HG03280 (cell line): ENCODE results near the gene RNF144A.

Experiments
- ATAC-seq: cut with Tn5 transposase; IDR thresholded peaks from one replicate; pipeline ENCODE4 v1.9.1; 2021; ENCODE audit warnings: mild to moderate bottlenecking, moderate library complexity; ENCODE audit not compliant: unreplicated experiment

The RNF144A gene

GRCh38 chr2:7018282-7018701 lies 101.1 kb downstream of the RNF144A start:
- ATAC-seq, result no peak

GRCh38 chr2:7018767-7019166 lies 101.6 kb downstream of the RNF144A start:
- ATAC-seq, result no peak

DNA sequence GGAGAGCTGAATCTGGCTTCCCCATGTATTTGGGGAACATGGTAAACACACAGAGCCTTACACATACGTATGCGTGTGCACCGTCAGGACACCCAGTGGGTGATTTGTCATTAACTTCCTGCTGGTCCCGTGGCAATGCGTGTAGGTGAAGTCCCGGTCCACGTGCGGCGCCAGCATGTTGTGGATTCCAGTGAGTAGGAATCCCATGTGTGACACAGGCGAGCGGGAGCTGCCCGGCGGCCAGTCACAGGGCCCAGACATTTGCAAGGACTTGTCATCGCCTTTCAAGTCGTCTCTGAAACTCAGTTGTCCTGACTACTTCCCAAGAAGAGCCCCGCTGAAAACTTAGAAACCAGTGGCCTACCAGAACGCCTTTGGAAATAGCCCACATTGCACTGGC lies 102.0 kb downstream of the RNF144A start:
- no peak for ATAC-seq

DNA sequence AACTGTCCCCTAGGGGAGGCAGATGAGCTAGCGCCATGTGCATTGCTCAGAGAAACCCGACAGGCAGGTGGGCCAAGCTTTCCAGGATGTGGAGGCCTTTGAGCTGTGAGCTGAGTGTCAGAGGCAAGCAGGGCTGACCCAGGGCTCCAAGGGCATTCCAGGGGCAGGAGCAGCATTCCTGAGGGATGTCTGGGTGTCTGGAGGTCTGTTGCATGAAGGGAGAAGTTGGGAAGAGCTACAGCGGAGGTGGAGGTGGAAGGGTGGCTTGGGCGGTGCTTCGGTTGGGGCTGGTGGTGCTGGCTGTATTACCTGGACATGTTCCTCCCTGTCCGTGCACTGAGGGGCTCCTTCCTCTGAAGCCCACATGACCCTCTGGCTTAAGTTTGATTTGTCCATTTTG lies 102.8 kb downstream of the RNF144A start:
- no peak for ATAC-seq

DNA sequence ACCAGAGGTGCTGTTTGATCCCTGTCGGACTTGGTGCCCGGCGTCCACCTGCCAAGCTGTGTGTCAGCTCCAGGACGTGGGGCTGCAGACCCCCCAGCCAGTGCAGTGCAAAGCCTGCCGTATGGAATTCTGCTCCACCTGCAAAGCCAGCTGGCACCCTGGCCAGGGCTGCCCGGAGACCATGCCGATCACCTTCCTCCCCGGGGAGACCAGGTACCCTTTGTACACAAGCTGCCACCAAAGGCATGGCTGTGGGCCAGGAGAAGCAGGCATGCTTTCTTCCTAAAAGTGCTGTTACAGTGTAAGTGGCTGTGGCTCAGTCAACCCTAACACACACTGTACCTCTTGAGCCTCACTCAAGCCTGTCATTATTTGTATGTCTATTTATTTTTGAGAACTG lies 103.3 kb downstream of the RNF144A start:
- no peak for ATAC-seq

GRCh38 chr2:7020939-7021470 lies 103.8 kb downstream of the RNF144A start:
- ATAC-seq, result no peak

- ATAC-seq, result no peak
Measured at GRCh38 chr2:7022492-7023385, 105.5 kb downstream of the RNF144A start.

DNA sequence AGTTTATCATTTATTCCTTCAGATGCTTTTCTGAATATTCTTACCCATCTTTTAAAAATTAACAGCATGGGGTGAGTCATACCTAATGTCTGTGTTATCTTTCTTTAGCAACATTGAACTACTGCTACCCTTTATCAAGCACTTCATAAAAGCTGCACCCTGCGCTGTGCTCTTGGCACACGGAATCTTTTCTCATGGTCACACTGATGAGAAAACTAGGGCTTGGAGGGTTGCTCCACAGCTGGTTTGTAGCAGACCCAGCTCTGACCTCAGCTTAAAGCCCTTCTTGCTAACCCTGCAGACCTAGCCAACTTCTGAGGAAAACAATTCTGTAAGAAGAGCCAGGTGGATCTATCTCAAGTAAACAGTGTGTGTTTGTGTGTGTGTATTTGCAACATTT lies 106.3 kb downstream of the RNF144A start:
- no peak for ATAC-seq

GRCh38 chr2:7024261-7024660 lies 107.0 kb downstream of the RNF144A start:
- no peak for ATAC-seq

- ATAC-seq, result no peak
Measured at GRCh38 chr2:7025082-7025481, 107.9 kb downstream of the RNF144A start.

DNA sequence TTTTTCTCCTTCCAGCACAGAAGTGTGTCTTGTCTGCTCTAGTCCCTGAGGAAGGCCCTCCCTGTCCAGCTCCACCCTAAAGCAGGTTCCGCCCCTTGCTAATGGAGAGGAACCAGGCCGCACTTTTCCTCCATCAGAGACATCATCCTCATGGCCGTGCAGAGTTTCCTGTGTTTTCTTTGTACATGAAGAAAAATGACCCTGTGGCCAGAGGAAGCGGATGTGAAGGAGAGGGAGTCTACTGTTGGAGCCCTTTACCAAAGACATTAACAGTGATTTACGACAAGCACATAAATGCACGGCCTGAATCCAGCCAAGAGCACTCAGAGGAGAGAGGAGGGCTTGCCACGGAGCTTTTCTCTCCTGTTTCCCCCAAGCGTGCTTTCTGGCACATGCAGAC lies 109.5 kb downstream of the RNF144A start:
- ATAC-seq, result no peak

- ATAC-seq, result no peak
Measured at GRCh38 chr2:7027411-7027810, 110.2 kb downstream of the RNF144A start.

DNA sequence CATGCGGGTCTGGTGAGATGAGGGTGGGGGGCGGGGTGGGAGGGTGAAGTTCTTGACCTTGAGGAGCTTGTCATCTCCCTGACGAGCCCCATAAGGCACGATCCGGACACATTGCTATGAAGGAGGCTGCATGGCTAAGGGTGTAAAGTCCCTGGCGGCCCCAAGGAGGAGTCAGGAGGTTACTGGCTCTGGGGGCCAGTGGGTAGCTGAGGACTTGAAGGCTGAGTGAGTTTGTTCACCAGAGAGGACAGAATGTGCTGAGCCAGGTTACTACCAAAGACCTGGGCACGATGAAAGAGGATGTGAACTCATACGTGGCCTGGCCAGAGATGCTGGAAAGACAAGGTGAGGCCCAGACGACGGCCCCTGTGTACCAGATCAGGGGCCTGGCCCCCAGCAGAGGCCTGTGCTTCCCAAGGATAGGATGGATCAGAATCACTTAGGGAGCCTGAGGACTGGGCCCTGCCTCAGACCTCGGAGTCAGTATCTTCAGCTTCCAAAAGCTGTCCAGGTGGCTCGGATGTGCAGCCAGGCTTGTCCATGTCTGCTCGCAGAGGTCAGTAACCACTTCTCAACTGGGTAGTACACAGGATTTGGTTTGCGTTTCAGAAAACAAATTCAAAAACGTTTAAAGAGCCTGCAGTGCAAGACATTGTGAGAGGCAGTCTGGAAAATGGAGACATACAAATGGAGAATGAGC lies 110.9 kb downstream of the RNF144A start:
- no peak for ATAC-seq

DNA sequence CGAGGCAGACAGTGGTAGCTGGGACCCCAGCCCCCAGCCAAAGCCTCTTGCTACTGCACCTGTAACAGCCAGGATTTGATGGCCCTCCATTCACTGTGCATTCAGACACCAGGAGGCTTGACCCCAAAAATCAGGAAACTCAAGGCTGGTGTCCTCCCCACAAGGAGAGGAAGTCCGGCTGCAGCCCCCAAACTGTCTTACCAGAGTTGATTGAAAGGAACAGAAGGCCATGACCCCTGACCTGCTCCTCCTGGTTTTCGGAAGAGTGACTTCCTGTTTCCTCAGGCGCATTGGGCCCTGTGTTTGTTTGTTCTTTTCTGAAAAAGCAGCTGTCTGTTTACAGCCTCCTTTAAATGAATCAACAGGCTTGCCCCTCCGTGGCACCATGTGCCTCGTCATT lies 111.6 kb downstream of the RNF144A start:
- no peak for ATAC-seq

DNA sequence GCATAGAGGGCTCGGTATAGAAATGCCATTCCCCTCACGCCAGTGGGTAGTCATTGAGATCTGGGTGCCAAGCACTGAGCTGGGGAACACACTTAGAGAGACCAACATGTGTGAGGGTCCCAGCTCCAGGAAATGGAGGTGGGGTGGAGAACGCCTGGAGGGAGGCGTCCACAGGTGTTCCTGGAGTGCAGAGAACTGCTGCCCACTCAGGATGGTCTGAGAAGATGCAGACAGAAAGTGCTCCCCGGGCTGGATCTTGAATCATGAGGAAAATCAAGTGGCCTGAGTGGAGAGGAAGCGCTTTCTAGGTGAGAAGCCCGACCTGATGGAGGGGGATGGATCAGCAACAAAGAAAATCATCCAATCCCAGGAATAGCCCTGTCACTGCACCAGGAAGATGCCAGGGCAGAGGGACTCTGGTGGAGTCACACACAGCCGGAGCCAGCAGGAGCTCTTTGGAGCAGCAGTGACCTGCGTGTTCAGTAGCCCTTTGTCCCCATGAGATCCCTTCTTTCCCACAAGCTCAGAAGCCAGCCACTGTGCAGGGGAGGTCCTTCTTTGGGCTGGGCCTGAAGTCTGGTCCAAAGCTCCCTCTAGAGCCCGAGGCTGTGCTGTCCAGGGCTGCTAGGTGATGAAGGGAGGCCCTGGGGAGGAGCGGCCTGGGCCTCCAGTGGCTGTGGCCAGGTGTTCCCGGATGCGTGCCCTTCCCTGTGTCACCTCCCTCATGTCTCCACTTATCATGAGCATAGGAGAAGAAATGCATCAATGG lies 112.3 kb downstream of the RNF144A start:
- ATAC-seq, result no peak

GRCh38 chr2:7030810-7031209 lies 113.6 kb downstream of the RNF144A start:
- ATAC-seq, result no peak

DNA sequence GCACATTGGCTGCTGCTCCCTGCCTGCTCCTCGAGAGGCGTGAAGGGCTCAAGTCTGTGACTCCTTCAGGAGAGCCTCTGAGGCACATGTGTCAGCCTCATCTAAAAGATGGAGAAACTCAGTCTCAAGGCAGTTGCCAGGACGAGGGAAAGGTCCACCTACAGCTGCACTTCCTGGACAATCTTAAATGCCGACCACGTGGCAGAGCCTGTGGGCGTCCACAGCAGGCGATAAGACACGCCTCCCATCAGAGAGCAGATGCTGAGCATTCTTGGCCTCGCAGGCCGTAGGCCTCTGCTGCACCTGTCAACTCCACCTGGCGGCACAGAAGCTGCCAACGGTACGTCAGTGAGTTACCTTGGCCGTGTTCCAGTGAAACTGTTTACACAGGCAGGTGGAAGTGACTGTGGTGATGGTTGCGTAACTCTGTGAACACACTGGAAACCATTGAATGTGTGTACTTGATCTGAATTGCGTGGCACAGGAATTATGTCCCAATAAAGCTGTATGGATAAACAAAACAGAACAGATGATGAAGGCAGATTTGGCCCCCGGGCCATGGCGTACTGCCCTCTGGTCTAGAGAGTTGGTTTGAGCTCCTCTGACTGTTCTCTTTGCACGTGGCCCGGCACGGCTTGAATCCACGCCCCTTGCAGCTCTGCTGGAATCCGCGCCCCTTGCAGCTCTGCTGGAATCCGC lies 114.5 kb downstream of the RNF144A start:
- no peak for ATAC-seq

DNA sequence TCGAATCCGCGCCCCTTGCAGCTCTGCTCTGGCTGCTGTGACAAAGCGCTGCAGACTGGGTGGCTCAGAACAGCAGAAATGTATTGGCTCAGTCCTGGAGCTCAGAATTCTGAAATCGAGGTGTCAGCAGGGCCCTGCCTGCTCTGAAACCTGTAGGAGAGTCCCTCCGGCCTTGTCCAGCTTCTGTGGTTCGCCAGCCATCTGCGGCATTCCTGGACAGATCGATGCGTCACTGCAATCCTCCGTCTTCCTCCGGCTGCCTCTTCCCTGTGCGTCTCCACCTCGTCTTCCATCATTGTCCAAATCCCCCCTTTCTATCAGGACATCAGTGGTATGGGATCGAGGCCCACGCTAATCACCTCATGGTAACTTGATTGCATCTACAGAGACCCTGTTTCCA lies 115.2 kb downstream of the RNF144A start:
- no peak for ATAC-seq

GRCh38 chr2:7033136-7033960 lies 116.1 kb downstream of the RNF144A start:
- no peak for ATAC-seq

DNA sequence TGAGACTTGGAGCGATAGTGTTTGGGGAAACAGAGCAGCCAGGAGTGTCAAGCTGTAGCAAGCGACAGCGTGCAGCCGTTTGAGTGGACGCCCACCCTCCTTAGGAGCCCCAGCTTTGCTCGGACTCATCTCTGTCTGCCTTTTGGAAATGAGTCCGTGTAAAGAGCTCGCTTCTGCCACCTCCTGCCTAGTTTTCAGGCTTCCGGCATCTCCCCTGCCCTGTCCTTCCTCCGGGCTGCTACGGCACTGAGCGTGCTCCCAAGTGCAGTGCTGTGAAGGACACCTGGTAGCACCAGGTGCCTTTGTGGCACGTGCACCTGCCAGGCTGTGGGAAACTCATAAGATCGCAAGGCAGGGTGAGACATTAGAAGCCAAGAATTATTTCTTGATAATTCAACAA lies 117.1 kb downstream of the RNF144A start:
- no peak for ATAC-seq
